Tibial nerve (tissue), 3 donors: Measurements from ENCODE around the gene CLIP4.

Source experiments
- CTCF ChIP-seq, 5 experiments: fragments of 200-600 bp in 3 of 5; fragments of 450-650 bp in 2 of 5; sonication (generic) in 3 of 5; IDR thresholded peaks; one replicate each; pipeline ENCODE4 v1.5.1; 2016 to 2019; ENCODE audit warnings: antibody characterized with exemption in 5 of 5, mild to moderate bottlenecking in 3 of 5, moderate library complexity in 2 of 5
- POLR2A ChIP-seq, 2 donors: fragments of 450-650 bp; IDR thresholded peaks; one replicate each; pipeline ENCODE4 v1.6.1; 2017; ENCODE audit warnings: antibody characterized with exemption in 2 of 2, mild to moderate bottlenecking in 2 of 2, moderate library complexity in 2 of 2

GRCh38 chr2:29106256-29106655, 9.0 kb upstream of the CLIP4 start:
- TF ChIP-seq CTCF (IDR thresholded peaks at IDR 0.05), result no peak
- TF ChIP-seq POLR2A (IDR thresholded peaks at IDR 0.05), result no peak
